HFFc6 (cell line): ENCODE measurements around the gene A4GALT. TPM values are rescaled to one million over a fixed set of nuclear protein-coding genes. Genes with fewer than 3 reads are reported as not detected.

ENCODE experiments used
- DNase-seq: peaks from one replicate; pipeline ENCODE4 v3.0.0-alpha.2; 2018
- H3K27ac Mint-ChIP-seq: 2 replicates; pipeline ENCODE4 v1.8.0; 2020; ENCODE audit warnings: mild to moderate bottlenecking, mixed read lengths
- H3K27me3 Mint-ChIP-seq: 2 replicates; pipeline ENCODE4 v1.8.0; 2021; ENCODE audit warnings: mild to moderate bottlenecking, moderate library complexity, mixed read lengths; ENCODE audit not compliant: insufficient read depth
- H3K36me3 Mint-ChIP-seq: 2 replicates; pipeline ENCODE4 v1.8.0; 2021; ENCODE audit warnings: low read depth, mixed read lengths
- H3K4me1 Mint-ChIP-seq: 2 replicates; pipeline ENCODE4 v1.8.0; 2020; ENCODE audit warnings: low read depth, mixed read lengths
- H3K4me3 Mint-ChIP-seq: 2 replicates; pipeline ENCODE4 v1.8.0; 2020; ENCODE audit warnings: mild to moderate bottlenecking, moderate library complexity, mixed read lengths
- H3K9me3 Mint-ChIP-seq: 2 replicates; pipeline ENCODE4 v1.8.0; 2020; ENCODE audit warnings: mild to moderate bottlenecking, mixed read lengths
- total RNA-seq, 6 experiments: library from RNA; stranded (reverse); fragmentation: NEBNext Ultra II Directional; extraction: Animal tissue kit (Norgen Biotek cat#: 25700); gene quantifications; 2 replicates in 1 of 6; 3 replicates in 5 of 6; pipeline ENCODE4 v1.2.3, GENCODE V29; 2021
- TF ChIP-seq, protein P1 (sequence below): fragments of 200-600 bp; sonication (generic); IDR thresholded peaks from 2 replicates; pipeline ENCODE4 v1.5.0; 2021; ENCODE audit warnings: antibody characterized with exemption, mild to moderate bottlenecking

A4GALT gene
- total RNA-seq, 6 experiments from 2014 or later, result 12.2 to 14.3 (median 13.1) TPM

DNA sequence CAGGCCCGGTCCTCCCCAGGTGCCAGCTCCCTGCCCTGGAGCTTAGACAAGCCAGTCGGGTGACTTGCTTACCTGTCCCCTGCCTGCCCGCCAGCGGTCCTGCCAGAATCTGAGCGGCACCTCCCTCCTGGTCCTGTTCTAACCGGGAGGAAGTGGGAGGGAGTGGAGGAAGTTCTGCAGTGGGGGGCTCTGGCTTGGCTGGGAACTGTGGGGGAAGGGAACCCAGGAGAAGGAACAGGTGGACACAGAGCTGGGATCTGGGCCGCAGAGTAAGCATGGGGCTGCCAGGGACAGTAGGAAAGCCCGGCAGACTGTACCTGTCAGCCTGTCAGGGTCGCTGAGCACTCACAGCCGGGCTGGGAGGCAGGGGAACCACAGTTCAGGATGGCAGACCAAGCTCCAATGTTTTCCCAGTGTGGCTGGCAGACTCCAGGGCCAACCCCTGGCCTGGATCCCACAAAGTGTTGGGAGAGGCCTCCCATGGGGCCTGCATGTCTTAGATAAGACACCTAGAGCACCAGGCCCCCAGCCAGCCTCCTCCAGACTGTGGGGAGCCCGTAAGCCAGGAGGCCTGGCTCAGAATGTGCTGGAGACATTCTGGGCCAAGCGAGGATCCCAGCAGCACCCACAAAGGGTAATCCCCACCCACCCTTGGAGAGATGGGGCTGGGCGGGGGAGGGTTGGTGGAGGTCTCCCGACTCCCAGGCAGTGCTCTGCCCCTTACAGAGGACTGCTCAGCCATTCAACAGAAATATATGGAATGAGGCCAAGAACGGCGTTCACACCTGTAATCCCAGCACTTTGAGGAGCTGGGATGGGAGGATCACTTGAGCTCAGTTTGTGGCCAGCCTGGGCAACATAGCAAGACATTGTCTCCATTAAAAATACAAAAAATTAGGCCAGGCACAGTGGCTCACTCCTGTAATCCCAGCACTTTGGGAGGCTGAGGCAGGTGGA, 73.8 kb downstream of the A4GALT start:
- Mint-ChIP-seq H3K9me3 (no peaks in the 10 kb centered on the region), H3K4me3 (peak overlapping the region; percentile 100), H3K36me3 (peaks cover 10% of the 10 kb centered on the region; the same call in 1 of the 2 replicates), H3K27me3 (peaks cover 3% of the 10 kb centered on the region), H3K27ac (peak overlapping the region; percentile 58), H3K4me1 (peaks cover 50% of the 10 kb centered on the region)
- no peak for DNase-seq
- TF ChIP-seq, protein P1, sequence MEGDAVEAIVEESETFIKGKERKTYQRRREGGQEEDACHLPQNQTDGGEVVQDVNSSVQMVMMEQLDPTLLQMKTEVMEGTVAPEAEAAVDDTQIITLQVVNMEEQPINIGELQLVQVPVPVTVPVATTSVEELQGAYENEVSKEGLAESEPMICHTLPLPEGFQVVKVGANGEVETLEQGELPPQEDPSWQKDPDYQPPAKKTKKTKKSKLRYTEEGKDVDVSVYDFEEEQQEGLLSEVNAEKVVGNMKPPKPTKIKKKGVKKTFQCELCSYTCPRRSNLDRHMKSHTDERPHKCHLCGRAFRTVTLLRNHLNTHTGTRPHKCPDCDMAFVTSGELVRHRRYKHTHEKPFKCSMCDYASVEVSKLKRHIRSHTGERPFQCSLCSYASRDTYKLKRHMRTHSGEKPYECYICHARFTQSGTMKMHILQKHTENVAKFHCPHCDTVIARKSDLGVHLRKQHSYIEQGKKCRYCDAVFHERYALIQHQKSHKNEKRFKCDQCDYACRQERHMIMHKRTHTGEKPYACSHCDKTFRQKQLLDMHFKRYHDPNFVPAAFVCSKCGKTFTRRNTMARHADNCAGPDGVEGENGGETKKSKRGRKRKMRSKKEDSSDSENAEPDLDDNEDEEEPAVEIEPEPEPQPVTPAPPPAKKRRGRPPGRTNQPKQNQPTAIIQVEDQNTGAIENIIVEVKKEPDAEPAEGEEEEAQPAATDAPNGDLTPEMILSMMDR, result no peak

DNA sequence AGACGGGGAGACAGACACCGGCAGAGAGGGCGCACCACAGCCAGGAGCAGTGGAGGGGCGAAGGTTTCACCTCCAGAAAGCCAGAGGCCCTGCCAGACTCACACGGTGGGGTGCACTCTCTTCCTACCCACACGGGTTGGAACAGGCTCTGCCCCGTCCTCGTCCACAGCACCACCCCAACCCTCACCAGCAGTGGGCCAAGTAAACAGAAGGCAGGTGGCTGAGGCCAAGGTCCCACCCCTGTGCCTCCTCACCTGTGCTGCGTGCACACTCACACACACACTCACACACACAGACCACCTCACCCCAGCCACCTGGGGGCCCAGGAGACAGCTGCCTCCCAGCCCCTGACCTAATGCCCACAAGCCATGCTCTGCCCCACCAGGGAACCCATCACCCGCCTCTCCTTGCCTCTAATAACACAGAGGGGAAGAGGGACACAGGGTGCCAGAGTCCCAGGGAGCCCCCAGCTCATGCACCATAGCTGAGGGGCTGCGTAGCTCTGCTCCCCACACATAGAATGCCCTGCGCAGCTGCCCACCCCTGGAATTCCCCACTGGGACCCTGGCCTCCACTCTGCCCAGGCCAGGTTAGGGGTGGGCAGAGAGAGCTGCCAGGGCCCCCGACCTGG, 74.6 kb downstream of the A4GALT start:
- H3K36me3 Mint-ChIP-seq, result peaks cover 10% of the 10 kb centered on the region; the same call in 1 of the 2 replicates
- TF ChIP-seq, protein P1, result no peak
- peak overlapping the region; percentile 92 for H3K27ac Mint-ChIP-seq
- H3K9me3 Mint-ChIP-seq, result no peaks in the 10 kb centered on the region
- H3K4me3 Mint-ChIP-seq, result peak overlapping the region; percentile 69
- peaks cover 3% of the 10 kb centered on the region for H3K27me3 Mint-ChIP-seq
- DNase-seq, result no peak
- peaks cover 47% of the 10 kb centered on the region for H3K4me1 Mint-ChIP-seq

DNA sequence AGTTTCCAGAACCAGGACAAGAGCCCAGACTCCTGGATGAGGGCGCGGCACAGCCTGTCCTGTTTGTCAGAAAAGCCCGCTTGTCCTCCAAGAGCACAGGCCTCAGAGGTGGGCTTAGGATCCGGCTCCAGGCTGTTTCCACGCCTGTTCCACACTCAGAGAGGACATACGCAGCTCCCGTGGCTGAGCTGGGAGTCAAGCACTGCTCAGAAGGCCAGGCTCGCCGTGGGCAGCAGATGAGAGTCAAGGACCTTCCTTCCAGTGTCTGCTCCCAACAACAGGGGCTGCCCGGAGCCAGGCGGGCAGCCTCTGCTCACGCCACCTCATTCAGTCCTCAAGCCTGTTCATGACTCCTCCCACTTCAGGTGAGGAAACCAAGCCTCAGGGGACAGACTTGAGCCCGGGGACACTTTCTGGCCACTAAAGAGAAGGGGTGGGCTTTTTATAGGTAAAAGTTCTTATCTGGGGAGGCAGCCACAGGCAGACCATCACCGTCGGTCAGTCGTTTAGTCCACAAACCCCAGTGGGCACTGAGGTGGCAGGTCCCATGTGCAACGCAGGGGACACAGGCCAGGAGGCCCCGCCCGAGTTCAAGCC, 75.2 kb downstream of the A4GALT start:
- Mint-ChIP-seq H3K27ac (peak overlapping the region; percentile 92), H3K4me3 (peak overlapping the region; percentile 76), H3K4me1 (peaks cover 42% of the 10 kb centered on the region), H3K9me3 (no peaks in the 10 kb centered on the region), H3K36me3 (peaks cover 10% of the 10 kb centered on the region; the same call in 1 of the 2 replicates), H3K27me3 (peaks cover 3% of the 10 kb centered on the region)
- no peak for DNase-seq
- TF ChIP-seq, protein P1, result no peak

DNA sequence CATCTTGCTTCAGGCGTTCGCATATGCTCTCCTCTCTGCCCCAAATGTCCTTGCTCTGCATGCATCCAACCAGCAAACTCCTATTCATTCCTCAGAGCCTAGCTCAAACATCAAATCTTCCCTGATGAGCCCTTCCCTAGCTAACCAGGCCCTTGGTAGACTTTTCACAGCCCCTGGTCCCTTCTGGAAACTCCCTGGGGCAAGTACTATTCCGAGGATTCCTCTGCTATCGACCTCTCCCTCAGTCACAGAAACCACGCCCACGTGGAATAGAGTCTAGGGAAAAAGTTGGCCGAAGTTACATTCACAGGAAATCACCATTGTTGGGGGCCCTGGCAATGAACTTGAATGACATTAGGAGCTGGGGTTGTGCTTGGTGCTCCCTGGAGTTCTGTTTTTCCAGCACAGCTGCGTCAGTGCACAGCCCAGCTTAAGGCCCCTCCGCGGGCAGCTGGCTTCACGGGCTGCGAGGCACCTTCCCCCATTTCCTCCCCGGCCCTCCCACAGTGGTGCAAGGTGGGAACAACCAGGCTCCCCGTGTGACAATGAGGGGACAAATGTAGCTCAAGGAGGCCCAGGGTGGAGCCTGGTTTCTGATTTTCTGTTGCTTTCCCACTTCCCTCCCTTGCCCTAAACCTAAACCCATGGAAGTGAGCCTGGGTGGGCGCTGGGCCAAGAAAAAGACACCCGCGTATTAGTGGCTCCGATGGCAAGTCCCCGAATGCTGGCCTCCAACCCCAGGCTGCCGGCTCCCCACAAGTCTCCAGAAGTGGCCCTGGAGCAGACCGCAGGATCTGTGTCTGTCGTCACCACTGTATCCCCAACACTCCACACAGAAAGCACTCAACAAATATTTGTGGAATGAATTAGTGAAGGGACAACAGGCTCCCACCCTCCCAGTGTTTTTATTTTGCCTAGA, 76.0 kb downstream of the A4GALT start:
- H3K9me3 Mint-ChIP-seq, result no peaks in the 10 kb centered on the region
- TF ChIP-seq, protein P1, result no peak
- peaks cover 47% of the 10 kb centered on the region for H3K4me1 Mint-ChIP-seq
- peaks cover 10% of the 10 kb centered on the region; the same call in 1 of the 2 replicates for H3K36me3 Mint-ChIP-seq
- peaks cover 3% of the 10 kb centered on the region for H3K27me3 Mint-ChIP-seq
- DNase-seq, result peak; percentile 60
- H3K4me3 Mint-ChIP-seq, result peak overlapping the region; percentile 76
- H3K27ac Mint-ChIP-seq, result peak overlapping the region; percentile 92
